IPS-NIHi7 (cell line): Measurements from ENCODE around the gene CNTN4.
"Not testable (repeated sequence)": the region's sequence is repeated elsewhere in the genome, so short reads cannot be mapped to it uniquely, and the experiment has no call there.

ENCODE experiments used
- DNase-seq: peaks from one replicate; pipeline ENCODE4 v3.0.0; 2012; ENCODE audit warnings: mixed read lengths; ENCODE audit errors: extremely low spot score

Gene CNTN4

GRCh38 chr3:2961576-2961975 lies 862.9 kb downstream of the CNTN4 start:
- no peak for DNase-seq

- no peak for DNase-seq
These were observed 869.2 kb downstream of the CNTN4 start for GRCh38 chr3:2967871-2968270.

GRCh38 chr3:2968475-2968874 lies 869.8 kb downstream of the CNTN4 start:
- DNase-seq = no peak

- DNase-seq = no peak
These were observed 877.5 kb downstream of the CNTN4 start for GRCh38 chr3:2976212-2976611.

- DNase-seq = no peak
These were observed 878.1 kb downstream of the CNTN4 start for GRCh38 chr3:2976796-2977195.

GRCh38 chr3:2978977-2979732 lies 880.5 kb downstream of the CNTN4 start:
- peak; percentile 30 for DNase-seq

- no peak for DNase-seq
These were observed 885.6 kb downstream of the CNTN4 start for GRCh38 chr3:2984005-2984830.

- DNase-seq = no peak
These were observed 886.2 kb downstream of the CNTN4 start for GRCh38 chr3:2984831-2985220.

GRCh38 chr3:2985479-2985878 lies 886.8 kb downstream of the CNTN4 start:
- no peak for DNase-seq

- DNase-seq = no peak
These were observed 893.9 kb downstream of the CNTN4 start for GRCh38 chr3:2992534-2992933.

- DNase-seq = not testable (repeated sequence)
These were observed 894.5 kb downstream of the CNTN4 start for GRCh38 chr3:2993130-2993529.

GRCh38 chr3:2993736-2994135 lies 895.1 kb downstream of the CNTN4 start:
- DNase-seq = no peak

GRCh38 chr3:2995195-2995594 lies 896.5 kb downstream of the CNTN4 start:
- no peak for DNase-seq

- no peak for DNase-seq
These were observed 906.6 kb downstream of the CNTN4 start for GRCh38 chr3:3005146-3005744.

GRCh38 chr3:3013317-3014052 lies 914.8 kb downstream of the CNTN4 start:
- no peak for DNase-seq

GRCh38 chr3:3015185-3016089 lies 916.8 kb downstream of the CNTN4 start:
- DNase-seq = peak; percentile 41

GRCh38 chr3:3016226-3016625 lies 917.6 kb downstream of the CNTN4 start:
- DNase-seq = no peak

- DNase-seq = no peak
These were observed 921.5 kb downstream of the CNTN4 start for GRCh38 chr3:3020209-3020608.

- no peak for DNase-seq
These were observed 924.6 kb downstream of the CNTN4 start for GRCh38 chr3:3023111-3023745.

GRCh38 chr3:3027976-3028567 lies 929.4 kb downstream of the CNTN4 start:
- no peak for DNase-seq
